KMS-11 (cell line): ENCODE data around the gene ELF5.

Source experiments
- H2AFZ ChIP-seq: fragments of 200-600 bp; sonication (generic); 2 replicates; pipeline ENCODE4 v1.6.1; 2016; ENCODE audit warnings: antibody characterized with exemption, mixed run types, low read depth
- H3K27ac ChIP-seq: fragments of 200-600 bp; sonication (generic); 2 replicates; pipeline ENCODE4 v1.6.1; 2016; ENCODE audit warnings: mild to moderate bottlenecking, mixed run types
- H3K27me3 ChIP-seq: fragments of 200-600 bp; sonication (generic); 2 replicates; pipeline ENCODE4 v1.6.1; 2017; ENCODE audit warnings: mild to moderate bottlenecking, low read depth, mixed run types, moderate library complexity; ENCODE audit not compliant: insufficient read depth
- H3K36me3 ChIP-seq: fragments of 200-600 bp; sonication (generic); 2 replicates; pipeline ENCODE4 v1.6.1; 2017; ENCODE audit warnings: mild to moderate bottlenecking, mixed run types; ENCODE audit not compliant: insufficient read depth
- H3K4me1 ChIP-seq: fragments of 200-600 bp; sonication (generic); 2 replicates; pipeline ENCODE4 v1.6.1; 2016; ENCODE audit warnings: mild to moderate bottlenecking, low read depth, mixed run types; ENCODE audit not compliant: poor library complexity, severe bottlenecking
- H3K4me2 ChIP-seq: fragments of 200-600 bp; sonication (generic); 2 replicates; pipeline ENCODE4 v1.7.0; 2016; ENCODE audit warnings: mild to moderate bottlenecking, mixed run types
- H3K4me3 ChIP-seq: fragments of 200-600 bp; sonication (generic); IDR thresholded peaks from 2 replicates; pipeline ENCODE4 v1.6.1; 2017; ENCODE audit warnings: low read depth, low read length, mixed read lengths; ENCODE audit not compliant: insufficient read depth
- H3K79me2 ChIP-seq: fragments of 200-600 bp; sonication (generic); 2 replicates; pipeline ENCODE4 v1.6.1; 2016; ENCODE audit warnings: low read depth, mixed run types; ENCODE audit not compliant: insufficient read depth
- H3K9ac ChIP-seq: fragments of 200-600 bp; sonication (generic); 2 replicates; pipeline ENCODE4 v1.6.1; 2016; ENCODE audit warnings: mild to moderate bottlenecking, mixed run types
- H4K20me1 ChIP-seq: fragments of 200-600 bp; sonication (generic); 2 replicates; pipeline ENCODE4 v1.6.1; 2016; ENCODE audit warnings: mild to moderate bottlenecking, mixed run types; ENCODE audit not compliant: insufficient read depth
- CTCF ChIP-seq: fragments of 200-600 bp; sonication (generic); conservative IDR thresholded peaks from 2 replicates; pipeline ENCODE4 v1.6.1; 2017; ENCODE audit warnings: low read depth, mild to moderate bottlenecking, antibody characterized with exemption, low read length, moderate library complexity, mixed read lengths

ELF5 gene

DNA sequence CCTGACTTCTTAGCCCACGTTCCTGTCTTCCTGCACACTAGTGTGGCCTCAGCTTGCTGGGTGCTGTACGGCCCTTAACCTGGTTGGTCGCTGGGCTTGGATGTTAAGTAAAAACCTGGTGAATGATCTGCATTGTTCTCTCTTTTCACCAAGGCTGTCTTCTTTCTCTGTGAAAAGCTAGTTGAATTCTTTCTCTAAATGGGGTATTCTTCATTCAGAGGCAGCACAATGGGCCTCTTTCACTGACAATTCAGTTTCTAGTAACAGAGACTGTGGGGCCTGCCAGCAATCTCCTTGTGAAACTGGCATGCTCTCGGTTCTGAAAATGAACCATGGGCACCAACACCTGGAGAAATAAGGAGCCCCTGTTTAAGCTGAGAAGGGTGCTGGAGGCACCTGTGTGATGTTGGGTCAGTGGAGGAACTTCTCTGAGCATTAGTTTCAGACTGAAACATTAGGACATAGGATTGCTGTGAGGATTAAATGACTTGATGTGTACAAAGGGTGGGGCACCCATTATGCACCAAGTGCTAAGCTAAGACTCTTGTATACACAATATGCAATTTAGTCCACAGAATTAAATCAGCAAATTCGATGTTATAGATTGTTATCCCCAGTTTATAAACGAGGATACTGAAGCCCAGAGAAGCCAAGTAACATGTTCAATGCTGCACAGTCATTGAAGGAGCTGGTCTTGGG lies 33.1 kb upstream of the ELF5 start:
- Histone ChIP-seq H2AFZ (0 out of 2 replicates have a peak overlapping the region, but pooled peaks have one; percentile 0), H3K4me1 (peaks cover 23% of the 10 kb centered on the region), H3K36me3 (no peaks in the 10 kb centered on the region), H3K27ac (peak overlapping the region; percentile 40; the same call in 1 of the 2 replicates), H3K4me2 (peak overlapping the region; percentile 30; the same call in 1 of the 2 replicates), H3K27me3 (no peaks in the 10 kb centered on the region), H3K4me3 (no peak overlapping the region), H3K9ac (no peak overlapping the region), H4K20me1 (no peaks in the 10 kb centered on the region), H3K79me2 (no peaks in the 10 kb centered on the region)
- no peak for TF ChIP-seq CTCF

GRCh38 chr11:34542089-34542488 lies 28.5 kb upstream of the ELF5 start:
- H3K9ac ChIP-seq = no peak overlapping the region
- H3K27me3 ChIP-seq = no peaks in the 10 kb centered on the region
- TF ChIP-seq CTCF = no peak

GRCh38 chr11:34540870-34541269 lies 27.3 kb upstream of the ELF5 start:
- no peak overlapping the region for H2AFZ ChIP-seq
- H3K4me3 ChIP-seq = no peak overlapping the region
- no peaks in the 10 kb centered on the region for H3K27me3 ChIP-seq
- H3K79me2 ChIP-seq = no peaks in the 10 kb centered on the region
- no peak for TF ChIP-seq CTCF
- H3K27ac ChIP-seq = no peak overlapping the region
- no peak overlapping the region for H3K9ac ChIP-seq
- H4K20me1 ChIP-seq = no peaks in the 10 kb centered on the region
- no peaks in the 10 kb centered on the region for H3K36me3 ChIP-seq
- no peak overlapping the region for H3K4me2 ChIP-seq
- peaks cover 5% of the 10 kb centered on the region for H3K4me1 ChIP-seq

More at GRCh38 chr11:34542089-34542488, 28.5 kb upstream of the ELF5 start:
- Histone ChIP-seq H3K4me2 (no peak overlapping the region), H3K79me2 (no peaks in the 10 kb centered on the region), H3K4me3 (no peak overlapping the region), H3K36me3 (no peaks in the 10 kb centered on the region), H2AFZ (no peak overlapping the region), H4K20me1 (no peaks in the 10 kb centered on the region), H3K4me1 (peaks cover 17% of the 10 kb centered on the region), H3K27ac (no peak overlapping the region)

DNA sequence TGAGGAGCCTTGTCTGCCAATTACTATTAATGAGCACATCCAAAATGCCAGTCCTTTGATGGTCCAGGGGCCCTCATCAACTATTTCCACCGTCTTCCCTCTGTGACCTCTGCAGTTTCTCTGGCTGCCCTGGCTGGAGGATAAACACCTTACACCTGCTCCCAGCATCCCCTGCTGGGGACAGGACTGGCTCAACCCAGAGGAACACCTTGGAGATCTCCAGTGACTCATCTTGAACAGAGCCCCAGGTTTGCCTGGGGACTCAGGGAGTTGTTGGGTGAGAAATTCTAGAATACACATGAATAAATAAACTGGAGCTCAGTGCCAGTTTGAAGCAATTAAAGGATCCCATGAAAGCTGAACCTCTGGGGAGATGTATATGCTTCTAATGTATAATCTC lies 24.0 kb upstream of the ELF5 start:
- no peak overlapping the region for H2AFZ ChIP-seq
- no peak overlapping the region for H3K4me3 ChIP-seq
- TF ChIP-seq CTCF = no peak
- H3K4me1 ChIP-seq = no peaks in the 10 kb centered on the region
- no peak overlapping the region for H3K9ac ChIP-seq
- H3K27me3 ChIP-seq = no peaks in the 10 kb centered on the region
- H4K20me1 ChIP-seq = no peaks in the 10 kb centered on the region
- no peak overlapping the region for H3K4me2 ChIP-seq
- no peak overlapping the region for H3K27ac ChIP-seq
- H3K79me2 ChIP-seq = no peaks in the 10 kb centered on the region
- H3K36me3 ChIP-seq = no peaks in the 10 kb centered on the region
